B cell (primary cell): ENCODE measurements around the gene FBXW5.

Experiments
- EZH2 ChIP-seq: IDR thresholded peaks from 2 replicates; pipeline ENCODE4 v1.6.1; 2012; ENCODE audit warnings: borderline replicate concordance, low read depth, mild to moderate bottlenecking, moderate library complexity, low read length; ENCODE audit not compliant: insufficient read depth, poor library complexity, severe bottlenecking
- TF ChIP-seq, protein P1 (sequence below): fragments of 200-600 bp; IDR thresholded peaks from one replicate; pipeline ENCODE4 v1.8.0; 2022; ENCODE audit warnings: antibody characterized with exemption, mild to moderate bottlenecking

DNA sequence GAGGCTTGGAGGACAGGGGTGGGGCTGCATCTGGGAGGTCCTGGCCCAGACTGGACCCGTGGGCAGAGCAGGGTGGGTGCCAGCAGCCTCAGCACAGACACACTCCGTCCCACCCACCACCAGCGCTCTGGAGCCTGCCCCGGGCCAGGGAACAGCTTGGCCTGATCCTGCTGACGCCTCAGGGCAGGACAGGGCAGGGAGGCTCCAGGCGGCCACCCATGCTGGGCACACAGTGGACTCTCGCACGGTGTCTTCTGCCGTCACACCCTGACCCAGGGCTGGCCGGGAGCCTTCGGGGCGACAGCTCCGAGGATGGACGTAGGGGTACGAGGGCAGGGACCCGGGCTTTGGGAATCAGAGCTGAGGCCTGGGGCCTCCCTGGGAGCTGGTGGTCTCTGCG is 24.6 kb upstream of the FBXW5 start:
- TF ChIP-seq, protein P1, sequence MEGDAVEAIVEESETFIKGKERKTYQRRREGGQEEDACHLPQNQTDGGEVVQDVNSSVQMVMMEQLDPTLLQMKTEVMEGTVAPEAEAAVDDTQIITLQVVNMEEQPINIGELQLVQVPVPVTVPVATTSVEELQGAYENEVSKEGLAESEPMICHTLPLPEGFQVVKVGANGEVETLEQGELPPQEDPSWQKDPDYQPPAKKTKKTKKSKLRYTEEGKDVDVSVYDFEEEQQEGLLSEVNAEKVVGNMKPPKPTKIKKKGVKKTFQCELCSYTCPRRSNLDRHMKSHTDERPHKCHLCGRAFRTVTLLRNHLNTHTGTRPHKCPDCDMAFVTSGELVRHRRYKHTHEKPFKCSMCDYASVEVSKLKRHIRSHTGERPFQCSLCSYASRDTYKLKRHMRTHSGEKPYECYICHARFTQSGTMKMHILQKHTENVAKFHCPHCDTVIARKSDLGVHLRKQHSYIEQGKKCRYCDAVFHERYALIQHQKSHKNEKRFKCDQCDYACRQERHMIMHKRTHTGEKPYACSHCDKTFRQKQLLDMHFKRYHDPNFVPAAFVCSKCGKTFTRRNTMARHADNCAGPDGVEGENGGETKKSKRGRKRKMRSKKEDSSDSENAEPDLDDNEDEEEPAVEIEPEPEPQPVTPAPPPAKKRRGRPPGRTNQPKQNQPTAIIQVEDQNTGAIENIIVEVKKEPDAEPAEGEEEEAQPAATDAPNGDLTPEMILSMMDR = no peak
- no peak for TF ChIP-seq EZH2
